ENCODE measurements around the gene CIITA.

The CIITA gene

GRCh38 chr16:10836174-10836853 lies 40.7 kb upstream of the CIITA start:
- Histone ChIP-seq H3K23ac (ENCODE audit: low read length) (no peak overlapping the region), H3K18ac (ENCODE audit: low read length) (no peak overlapping the region), H4K5ac (ENCODE audit: low read length) (no peak overlapping the region), H2BK15ac (replicated peaks; ENCODE audit: low read depth) (no peak overlapping the region), H3K4me3 (ENCODE audit: low read length) (no peak overlapping the region), H2BK5ac (ENCODE audit: low read length) (no peak overlapping the region), H2AK5ac (ENCODE audit: low read length) (no peak overlapping the region), H3K27me3 (ENCODE audit: insufficient read depth, low read length, poor library complexity) (no peaks in the 10 kb centered on the region), H3K4ac (ENCODE audit: low read depth, low read length) (no peak overlapping the region), H3K9ac (ENCODE audit: low read length) (no peak overlapping the region), H3K56ac (ENCODE audit: low read length) (no peak overlapping the region), H3K27ac (ENCODE audit: low read depth, low read length) (no peak overlapping the region), H3K4me2 (ENCODE audit: low read length) (no peak overlapping the region), H2BK120ac (ENCODE audit: low read depth, low read length) (no peak overlapping the region), H3K36me3 (ENCODE audit: control insufficient read depth, insufficient read depth, low read length) (no peaks in the 10 kb centered on the region), H3K79me2 (ENCODE audit: control insufficient read depth, insufficient read depth, low read length) (no peaks in the 10 kb centered on the region), H4K8ac (ENCODE audit: low read depth, low read length) (no peak overlapping the region), H3K79me1 (ENCODE audit: low read length) (no peaks in the 10 kb centered on the region), H3K4me1 (ENCODE audit: control insufficient read depth, low read depth, low read length) (no peaks in the 10 kb centered on the region)
- no peak for DNase-seq
- WGBS (ENCODE audit: extremely low coverage, insufficient coverage, low lambda C conversion rate) = no CpG with 5 or more reads among the region's 1 CpG

GRCh38 chr16:10838621-10839278 lies 38.3 kb upstream of the CIITA start:
- no peaks in the 10 kb centered on the region for H3K79me1 ChIP-seq (ENCODE audit: low read length)
- WGBS (ENCODE audit: extremely low coverage, insufficient coverage, low lambda C conversion rate) = no CpG with 5 or more reads among the region's 10 CpGs
- H2BK15ac ChIP-seq (replicated peaks; ENCODE audit: low read depth) = no peak overlapping the region
- no peak overlapping the region for H2BK5ac ChIP-seq (ENCODE audit: low read length)
- no peak overlapping the region for H2AK5ac ChIP-seq (ENCODE audit: low read length)
- H3K23ac ChIP-seq (ENCODE audit: low read length) = no peak overlapping the region
- no peak overlapping the region for H3K4me2 ChIP-seq (ENCODE audit: low read length)
- no peak overlapping the region for H4K5ac ChIP-seq (ENCODE audit: low read length)
- H3K56ac ChIP-seq (ENCODE audit: low read length) = no peak overlapping the region
- no peak overlapping the region for H3K4me3 ChIP-seq (ENCODE audit: low read length)
- no peaks in the 10 kb centered on the region for H3K4me1 ChIP-seq (ENCODE audit: control insufficient read depth, low read depth, low read length)
- H4K8ac ChIP-seq (ENCODE audit: low read depth, low read length) = no peak overlapping the region
- H3K79me2 ChIP-seq (ENCODE audit: control insufficient read depth, insufficient read depth, low read length) = no peaks in the 10 kb centered on the region
- H2BK120ac ChIP-seq (ENCODE audit: low read depth, low read length) = no peak overlapping the region
- H3K4ac ChIP-seq (ENCODE audit: low read depth, low read length) = no peak overlapping the region
- H3K36me3 ChIP-seq (ENCODE audit: control insufficient read depth, insufficient read depth, low read length) = no peaks in the 10 kb centered on the region
- H3K27me3 ChIP-seq (ENCODE audit: insufficient read depth, low read length, poor library complexity) = no peaks in the 10 kb centered on the region
- DNase-seq = no peak
- no peak overlapping the region for H3K9ac ChIP-seq (ENCODE audit: low read length)
- H3K18ac ChIP-seq (ENCODE audit: low read length) = no peak overlapping the region
- H3K27ac ChIP-seq (ENCODE audit: low read depth, low read length) = no peak overlapping the region

GRCh38 chr16:10839279-10839666 lies 37.7 kb upstream of the CIITA start:
- Histone ChIP-seq H4K8ac (ENCODE audit: low read depth, low read length) (no peak overlapping the region), H3K36me3 (ENCODE audit: control insufficient read depth, insufficient read depth, low read length) (no peaks in the 10 kb centered on the region), H3K9ac (ENCODE audit: low read length) (no peak overlapping the region), H3K23ac (ENCODE audit: low read length) (no peak overlapping the region), H3K56ac (ENCODE audit: low read length) (no peak overlapping the region), H2BK120ac (ENCODE audit: low read depth, low read length) (no peak overlapping the region), H3K18ac (ENCODE audit: low read length) (no peak overlapping the region), H3K4me1 (ENCODE audit: control insufficient read depth, low read depth, low read length) (no peaks in the 10 kb centered on the region), H3K79me1 (ENCODE audit: low read length) (no peaks in the 10 kb centered on the region), H3K4me3 (ENCODE audit: low read length) (no peak overlapping the region), H3K27ac (ENCODE audit: low read depth, low read length) (no peak overlapping the region), H2AK5ac (ENCODE audit: low read length) (no peak overlapping the region), H3K27me3 (ENCODE audit: insufficient read depth, low read length, poor library complexity) (no peaks in the 10 kb centered on the region), H2BK15ac (replicated peaks; ENCODE audit: low read depth) (no peak overlapping the region), H4K5ac (ENCODE audit: low read length) (no peak overlapping the region), H3K4ac (ENCODE audit: low read depth, low read length) (no peak overlapping the region), H3K4me2 (ENCODE audit: low read length) (no peak overlapping the region), H3K79me2 (ENCODE audit: control insufficient read depth, insufficient read depth, low read length) (no peaks in the 10 kb centered on the region), H2BK5ac (ENCODE audit: low read length) (no peak overlapping the region)
- DNase-seq = no peak
- WGBS (ENCODE audit: extremely low coverage, insufficient coverage, low lambda C conversion rate) = no CpG with 5 or more reads among the region's 6 CpGs

GRCh38 chr16:10840703-10841102 lies 36.3 kb upstream of the CIITA start:
- Histone ChIP-seq H3K27ac (ENCODE audit: low read depth, low read length) (no peak overlapping the region), H3K4me1 (ENCODE audit: control insufficient read depth, low read depth, low read length) (no peaks in the 10 kb centered on the region), H2BK15ac (replicated peaks; ENCODE audit: low read depth) (no peak overlapping the region), H3K79me1 (ENCODE audit: low read length) (no peaks in the 10 kb centered on the region), H3K4ac (ENCODE audit: low read depth, low read length) (no peak overlapping the region), H3K36me3 (ENCODE audit: control insufficient read depth, insufficient read depth, low read length) (no peaks in the 10 kb centered on the region), H4K8ac (ENCODE audit: low read depth, low read length) (no peak overlapping the region), H3K4me3 (ENCODE audit: low read length) (no peak overlapping the region), H2BK120ac (ENCODE audit: low read depth, low read length) (no peak overlapping the region), H2BK5ac (ENCODE audit: low read length) (no peak overlapping the region), H3K4me2 (ENCODE audit: low read length) (no peak overlapping the region), H3K23ac (ENCODE audit: low read length) (no peak overlapping the region), H4K5ac (ENCODE audit: low read length) (no peak overlapping the region), H3K18ac (ENCODE audit: low read length) (no peak overlapping the region), H3K9ac (ENCODE audit: low read length) (no peak overlapping the region), H2AK5ac (ENCODE audit: low read length) (no peak overlapping the region), H3K56ac (ENCODE audit: low read length) (no peak overlapping the region), H3K79me2 (ENCODE audit: control insufficient read depth, insufficient read depth, low read length) (no peaks in the 10 kb centered on the region), H3K27me3 (ENCODE audit: insufficient read depth, low read length, poor library complexity) (no peaks in the 10 kb centered on the region)
- no CpG with 5 or more reads among the region's 16 CpGs for WGBS (ENCODE audit: extremely low coverage, insufficient coverage, low lambda C conversion rate)
- no peak for DNase-seq

GRCh38 chr16:10846213-10846998 lies 30.6 kb upstream of the CIITA start:
- Histone ChIP-seq H2BK15ac (replicated peaks; ENCODE audit: low read depth) (no peak overlapping the region), H4K5ac (ENCODE audit: low read length) (no peak overlapping the region), H3K36me3 (ENCODE audit: control insufficient read depth, insufficient read depth, low read length) (no peaks in the 10 kb centered on the region), H3K27me3 (ENCODE audit: insufficient read depth, low read length, poor library complexity) (no peaks in the 10 kb centered on the region), H3K79me1 (ENCODE audit: low read length) (no peaks in the 10 kb centered on the region), H3K4me1 (ENCODE audit: control insufficient read depth, low read depth, low read length) (no peaks in the 10 kb centered on the region), H2AK5ac (ENCODE audit: low read length) (no peak overlapping the region), H3K9ac (ENCODE audit: low read length) (no peak overlapping the region), H3K79me2 (ENCODE audit: control insufficient read depth, insufficient read depth, low read length) (no peaks in the 10 kb centered on the region), H3K4me2 (ENCODE audit: low read length) (no peak overlapping the region), H3K4ac (ENCODE audit: low read depth, low read length) (no peak overlapping the region), H3K18ac (ENCODE audit: low read length) (no peak overlapping the region), H3K27ac (ENCODE audit: low read depth, low read length) (no peak overlapping the region), H3K4me3 (ENCODE audit: low read length) (no peak overlapping the region), H3K56ac (ENCODE audit: low read length) (no peak overlapping the region), H2BK120ac (ENCODE audit: low read depth, low read length) (no peak overlapping the region), H4K8ac (ENCODE audit: low read depth, low read length) (no peak overlapping the region), H3K23ac (ENCODE audit: low read length) (no peak overlapping the region), H2BK5ac (ENCODE audit: low read length) (no peak overlapping the region)
- DNase-seq = no peak
- WGBS (ENCODE audit: extremely low coverage, insufficient coverage, low lambda C conversion rate) = no CpG with 5 or more reads among the region's 14 CpGs
